Measurements from ENCODE around the gene HECA. TPM values are rescaled to one million over a fixed set of nuclear protein-coding genes. Genes with fewer than 3 reads are reported as not detected.

Gene HECA
- total and polyA plus RNA-seq, 10 of the 15 experiments (the other 5 are each of a cell fraction or from before 2014, with no cell fraction given) = 0.52 to 7.2 (median 2.7) TPM

DNA sequence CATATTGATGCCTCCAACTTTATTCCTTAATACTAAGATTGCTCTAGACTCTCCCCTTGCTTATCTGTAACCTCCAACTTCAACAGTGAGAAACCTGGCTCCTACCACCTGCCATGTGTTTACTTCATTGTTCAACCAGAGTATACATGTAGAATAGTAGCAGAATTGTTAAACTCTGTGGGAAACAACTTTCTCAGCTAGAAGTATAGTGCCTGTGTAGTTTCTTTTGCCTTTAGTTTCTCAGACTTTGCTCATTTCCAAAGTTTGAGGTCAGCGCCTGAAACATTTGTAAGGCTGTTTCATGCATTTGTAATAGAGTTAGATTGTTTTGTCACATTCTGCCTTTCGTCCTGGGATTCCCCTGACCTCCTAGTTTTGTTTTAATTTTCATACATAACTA, 34.9 kb upstream of the HECA start (continued):
- TF ChIP-seq, protein P1, sequence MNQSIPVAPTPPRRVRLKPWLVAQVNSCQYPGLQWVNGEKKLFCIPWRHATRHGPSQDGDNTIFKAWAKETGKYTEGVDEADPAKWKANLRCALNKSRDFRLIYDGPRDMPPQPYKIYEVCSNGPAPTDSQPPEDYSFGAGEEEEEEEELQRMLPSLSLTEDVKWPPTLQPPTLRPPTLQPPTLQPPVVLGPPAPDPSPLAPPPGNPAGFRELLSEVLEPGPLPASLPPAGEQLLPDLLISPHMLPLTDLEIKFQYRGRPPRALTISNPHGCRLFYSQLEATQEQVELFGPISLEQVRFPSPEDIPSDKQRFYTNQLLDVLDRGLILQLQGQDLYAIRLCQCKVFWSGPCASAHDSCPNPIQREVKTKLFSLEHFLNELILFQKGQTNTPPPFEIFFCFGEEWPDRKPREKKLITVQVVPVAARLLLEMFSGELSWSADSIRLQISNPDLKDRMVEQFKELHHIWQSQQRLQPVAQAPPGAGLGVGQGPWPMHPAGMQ (IDR thresholded peaks at IDR 0.05; ENCODE audit: borderline replicate concordance) = no peak
- no peak for TF ChIP-seq NRF1 (conservative IDR thresholded peaks at IDR 0.05; ENCODE audit: low read depth, low read length)
- no peak for TF ChIP-seq MXI1 (IDR thresholded peaks at IDR 0.05; ENCODE audit: low read depth, low read length)
- TF ChIP-seq SUZ12 (IDR thresholded peaks at IDR 0.05; ENCODE audit: unreplicated experiment) = no peak
- TF ChIP-seq SREBF2 (IDR thresholded peaks at IDR 0.05; ENCODE audit: low read length) = no peak
- TF ChIP-seq GABPA (IDR thresholded peaks at IDR 0.05; ENCODE audit: low read depth) = 0 out of 2 replicates have a peak, but pooled peaks have one; percentile 32
- TF ChIP-seq, protein P2, sequence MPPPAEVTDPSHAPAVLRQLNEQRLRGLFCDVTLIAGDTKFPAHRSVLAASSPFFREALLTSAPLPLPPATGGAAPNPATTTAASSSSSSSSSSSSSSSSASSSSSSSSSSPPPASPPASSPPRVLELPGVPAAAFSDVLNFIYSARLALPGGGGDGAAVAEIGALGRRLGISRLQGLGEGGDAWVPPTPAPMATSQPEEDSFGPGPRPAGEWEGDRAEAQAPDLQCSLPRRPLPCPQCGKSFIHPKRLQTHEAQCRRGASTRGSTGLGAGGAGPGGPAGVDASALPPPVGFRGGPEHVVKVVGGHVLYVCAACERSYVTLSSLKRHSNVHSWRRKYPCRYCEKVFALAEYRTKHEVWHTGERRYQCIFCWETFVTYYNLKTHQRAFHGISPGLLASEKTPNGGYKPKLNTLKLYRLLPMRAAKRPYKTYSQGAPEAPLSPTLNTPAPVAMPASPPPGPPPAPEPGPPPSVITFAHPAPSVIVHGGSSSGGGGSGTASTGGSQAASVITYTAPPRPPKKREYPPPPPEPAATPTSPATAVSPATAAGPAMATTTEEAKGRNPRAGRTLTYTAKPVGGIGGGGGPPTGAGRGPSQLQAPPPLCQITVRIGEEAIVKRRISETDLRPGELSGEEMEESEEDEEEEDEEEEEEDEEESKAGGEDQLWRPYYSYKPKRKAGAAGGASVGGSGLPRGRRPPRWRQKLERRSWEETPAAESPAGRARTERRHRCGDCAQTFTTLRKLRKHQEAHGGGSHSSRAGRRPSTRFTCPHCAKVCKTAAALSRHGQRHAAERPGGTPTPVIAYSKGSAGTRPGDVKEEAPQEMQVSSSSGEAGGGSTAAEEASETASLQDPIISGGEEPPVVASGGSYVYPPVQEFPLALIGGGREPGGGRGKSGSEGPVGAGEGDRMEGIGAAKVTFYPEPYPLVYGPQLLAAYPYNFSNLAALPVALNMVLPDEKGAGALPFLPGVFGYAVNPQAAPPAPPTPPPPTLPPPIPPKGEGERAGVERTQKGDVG (CRISPR knock-in tag; IDR thresholded peaks at IDR 0.05) = no peak
- TF ChIP-seq, protein P3, sequence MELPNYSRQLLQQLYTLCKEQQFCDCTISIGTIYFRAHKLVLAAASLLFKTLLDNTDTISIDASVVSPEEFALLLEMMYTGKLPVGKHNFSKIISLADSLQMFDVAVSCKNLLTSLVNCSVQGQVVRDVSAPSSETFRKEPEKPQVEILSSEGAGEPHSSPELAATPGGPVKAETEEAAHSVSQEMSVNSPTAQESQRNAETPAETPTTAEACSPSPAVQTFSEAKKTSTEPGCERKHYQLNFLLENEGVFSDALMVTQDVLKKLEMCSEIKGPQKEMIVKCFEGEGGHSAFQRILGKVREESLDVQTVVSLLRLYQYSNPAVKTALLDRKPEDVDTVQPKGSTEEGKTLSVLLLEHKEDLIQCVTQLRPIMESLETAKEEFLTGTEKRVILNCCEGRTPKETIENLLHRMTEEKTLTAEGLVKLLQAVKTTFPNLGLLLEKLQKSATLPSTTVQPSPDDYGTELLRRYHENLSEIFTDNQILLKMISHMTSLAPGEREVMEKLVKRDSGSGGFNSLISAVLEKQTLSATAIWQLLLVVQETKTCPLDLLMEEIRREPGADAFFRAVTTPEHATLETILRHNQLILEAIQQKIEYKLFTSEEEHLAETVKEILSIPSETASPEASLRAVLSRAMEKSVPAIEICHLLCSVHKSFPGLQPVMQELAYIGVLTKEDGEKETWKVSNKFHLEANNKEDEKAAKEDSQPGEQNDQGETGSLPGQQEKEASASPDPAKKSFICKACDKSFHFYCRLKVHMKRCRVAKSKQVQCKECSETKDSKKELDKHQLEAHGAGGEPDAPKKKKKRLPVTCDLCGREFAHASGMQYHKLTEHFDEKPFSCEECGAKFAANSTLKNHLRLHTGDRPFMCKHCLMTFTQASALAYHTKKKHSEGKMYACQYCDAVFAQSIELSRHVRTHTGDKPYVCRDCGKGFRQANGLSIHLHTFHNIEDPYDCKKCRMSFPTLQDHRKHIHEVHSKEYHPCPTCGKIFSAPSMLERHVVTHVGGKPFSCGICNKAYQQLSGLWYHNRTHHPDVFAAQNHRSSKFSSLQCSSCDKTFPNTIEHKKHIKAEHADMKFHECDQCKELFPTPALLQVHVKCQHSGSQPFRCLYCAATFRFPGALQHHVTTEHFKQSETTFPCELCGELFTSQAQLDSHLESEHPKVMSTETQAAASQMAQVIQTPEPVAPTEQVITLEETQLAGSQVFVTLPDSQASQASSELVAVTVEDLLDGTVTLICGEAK (IDR thresholded peaks at IDR 0.05; ENCODE audit: borderline replicate concordance) = no peak
- peak; percentile 92 for TF ChIP-seq RUNX3 (IDR thresholded peaks at IDR 0.05; ENCODE audit: low read length)
- TF ChIP-seq CHD1 (IDR thresholded peaks at IDR 0.05; ENCODE audit: low read depth, low read length) = no peak
- TF ChIP-seq SIN3A (IDR thresholded peaks at IDR 0.05; ENCODE audit: low read depth, low read length) = no peak
- TF ChIP-seq KAT2A (conservative IDR thresholded peaks at IDR 0.05; ENCODE audit: control insufficient read depth, low read depth, low read length) = no peak
- TF ChIP-seq, protein P4, sequence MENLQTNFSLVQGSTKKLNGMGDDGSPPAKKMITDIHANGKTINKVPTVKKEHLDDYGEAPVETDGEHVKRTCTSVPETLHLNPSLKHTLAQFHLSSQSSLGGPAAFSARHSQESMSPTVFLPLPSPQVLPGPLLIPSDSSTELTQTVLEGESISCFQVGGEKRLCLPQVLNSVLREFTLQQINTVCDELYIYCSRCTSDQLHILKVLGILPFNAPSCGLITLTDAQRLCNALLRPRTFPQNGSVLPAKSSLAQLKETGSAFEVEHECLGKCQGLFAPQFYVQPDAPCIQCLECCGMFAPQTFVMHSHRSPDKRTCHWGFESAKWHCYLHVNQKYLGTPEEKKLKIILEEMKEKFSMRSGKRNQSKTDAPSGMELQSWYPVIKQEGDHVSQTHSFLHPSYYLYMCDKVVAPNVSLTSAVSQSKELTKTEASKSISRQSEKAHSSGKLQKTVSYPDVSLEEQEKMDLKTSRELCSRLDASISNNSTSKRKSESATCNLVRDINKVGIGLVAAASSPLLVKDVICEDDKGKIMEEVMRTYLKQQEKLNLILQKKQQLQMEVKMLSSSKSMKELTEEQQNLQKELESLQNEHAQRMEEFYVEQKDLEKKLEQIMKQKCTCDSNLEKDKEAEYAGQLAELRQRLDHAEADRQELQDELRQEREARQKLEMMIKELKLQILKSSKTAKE (IDR thresholded peaks at IDR 0.05; ENCODE audit: low read depth, poor library complexity, severe bottlenecking) = peak; percentile 72
- TF ChIP-seq EP300 (IDR thresholded peaks at IDR 0.05; ENCODE audit: borderline replicate concordance in 1 of 2, control insufficient read depth in 1 of 2, low read depth in 2 of 2, low read length in 2 of 2) = peak in 1 of 2 experiments; percentile 38; a peak in 1 of 4 replicates
- TF ChIP-seq SIX5 (IDR thresholded peaks at IDR 0.05; ENCODE audit: low read depth, low read length, severe bottlenecking) = no peak
- TF ChIP-seq, protein P5, sequence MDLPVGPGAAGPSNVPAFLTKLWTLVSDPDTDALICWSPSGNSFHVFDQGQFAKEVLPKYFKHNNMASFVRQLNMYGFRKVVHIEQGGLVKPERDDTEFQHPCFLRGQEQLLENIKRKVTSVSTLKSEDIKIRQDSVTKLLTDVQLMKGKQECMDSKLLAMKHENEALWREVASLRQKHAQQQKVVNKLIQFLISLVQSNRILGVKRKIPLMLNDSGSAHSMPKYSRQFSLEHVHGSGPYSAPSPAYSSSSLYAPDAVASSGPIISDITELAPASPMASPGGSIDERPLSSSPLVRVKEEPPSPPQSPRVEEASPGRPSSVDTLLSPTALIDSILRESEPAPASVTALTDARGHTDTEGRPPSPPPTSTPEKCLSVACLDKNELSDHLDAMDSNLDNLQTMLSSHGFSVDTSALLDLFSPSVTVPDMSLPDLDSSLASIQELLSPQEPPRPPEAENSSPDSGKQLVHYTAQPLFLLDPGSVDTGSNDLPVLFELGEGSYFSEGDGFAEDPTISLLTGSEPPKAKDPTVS (IDR thresholded peaks at IDR 0.05; ENCODE audit: low read depth, low read length) = no peak
- TF ChIP-seq GATAD2B (conservative IDR thresholded peaks at IDR 0.05; ENCODE audit: low read depth) = no peak
- TF ChIP-seq ASH2L (IDR thresholded peaks at IDR 0.05; ENCODE audit: borderline replicate concordance, low read depth) = no peak
